ENCODE data around the gene PLEKHG5.

PLEKHG5 gene

DNA sequence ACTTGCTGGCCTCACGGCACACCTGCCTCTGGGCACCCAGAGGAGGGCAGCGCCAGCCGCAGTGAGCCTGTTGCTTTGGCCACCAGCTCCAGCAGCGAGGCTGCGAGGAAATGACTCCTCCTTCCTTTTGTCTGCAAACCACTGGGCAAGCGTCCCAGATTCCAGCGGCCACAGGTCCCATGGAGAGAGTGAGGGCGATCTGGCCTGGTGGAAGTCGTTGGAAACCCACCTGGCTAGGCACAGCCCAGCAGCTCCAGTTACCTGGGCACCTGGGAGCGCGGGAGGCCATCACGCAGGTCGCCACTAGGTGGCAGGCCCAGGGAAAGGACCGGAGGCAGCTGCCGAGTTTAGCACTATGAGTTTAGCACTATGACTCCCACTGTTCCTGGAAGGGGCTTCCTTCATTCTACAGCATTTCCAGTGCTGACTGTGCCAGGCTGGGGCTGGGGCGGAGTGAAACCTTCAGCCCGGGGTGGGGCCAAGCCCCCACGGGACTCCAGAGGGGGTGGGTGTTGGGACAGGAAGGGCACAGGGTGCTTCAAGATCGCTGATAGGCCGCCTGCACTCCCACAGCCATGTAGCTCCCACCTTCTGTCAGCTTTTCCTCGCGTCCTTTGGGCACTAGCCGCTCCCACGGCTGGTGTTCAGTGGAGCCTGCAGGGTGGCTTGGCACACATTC, 68.0 kb downstream of the PLEKHG5 start:
- Histone ChIP-seq H3K36me3 (ENCODE audit: control insufficient read depth, low read depth, low read length) (no peaks in the 10 kb centered on the region), H3K27ac (ENCODE audit: low read length) (no peak overlapping the region), H3K9me3 (ENCODE audit: control insufficient read depth, low read depth, low read length) (no peaks in the 10 kb centered on the region), H3K9ac (ENCODE audit: low read length) (no peak overlapping the region), H3K27me3 (ENCODE audit: control insufficient read depth, insufficient read depth, low read length) (peaks cover 92% of the 10 kb centered on the region), H3K4me3 (ENCODE audit: low read length) (no peak overlapping the region), H3K4me1 (ENCODE audit: control insufficient read depth, low read depth, low read length) (peaks cover 5% of the 10 kb centered on the region)

DNA sequence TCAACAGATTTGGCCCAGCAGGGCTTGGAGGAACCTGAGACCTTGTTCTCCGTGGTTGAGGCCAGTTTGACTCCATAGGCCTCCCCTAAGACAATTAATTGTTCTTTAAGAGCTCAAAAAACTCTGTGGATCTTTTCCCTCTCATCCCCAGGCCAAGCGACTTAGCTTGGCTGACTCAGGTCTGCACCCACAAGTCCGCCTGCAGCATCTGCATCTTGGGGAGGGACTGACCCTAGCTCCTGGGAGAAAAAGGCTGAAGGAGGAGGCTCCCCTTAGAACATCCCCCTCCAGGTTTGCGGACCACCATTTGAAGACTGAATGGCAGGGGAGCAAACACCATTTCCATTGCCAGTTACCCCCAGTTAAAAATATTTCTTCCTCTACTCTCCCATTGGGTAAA, 70.2 kb downstream of the PLEKHG5 start:
- Histone ChIP-seq H3K36me3 (ENCODE audit: control insufficient read depth, low read depth, low read length) (no peaks in the 10 kb centered on the region), H3K27ac (ENCODE audit: low read length) (no peak overlapping the region), H3K27me3 (ENCODE audit: control insufficient read depth, insufficient read depth, low read length) (peaks cover 100% of the 10 kb centered on the region), H3K4me3 (ENCODE audit: low read length) (no peak overlapping the region), H3K9me3 (ENCODE audit: control insufficient read depth, low read depth, low read length) (no peaks in the 10 kb centered on the region), H3K9ac (ENCODE audit: low read length) (no peak overlapping the region), H3K4me1 (ENCODE audit: control insufficient read depth, low read depth, low read length) (peaks cover 5% of the 10 kb centered on the region)

DNA sequence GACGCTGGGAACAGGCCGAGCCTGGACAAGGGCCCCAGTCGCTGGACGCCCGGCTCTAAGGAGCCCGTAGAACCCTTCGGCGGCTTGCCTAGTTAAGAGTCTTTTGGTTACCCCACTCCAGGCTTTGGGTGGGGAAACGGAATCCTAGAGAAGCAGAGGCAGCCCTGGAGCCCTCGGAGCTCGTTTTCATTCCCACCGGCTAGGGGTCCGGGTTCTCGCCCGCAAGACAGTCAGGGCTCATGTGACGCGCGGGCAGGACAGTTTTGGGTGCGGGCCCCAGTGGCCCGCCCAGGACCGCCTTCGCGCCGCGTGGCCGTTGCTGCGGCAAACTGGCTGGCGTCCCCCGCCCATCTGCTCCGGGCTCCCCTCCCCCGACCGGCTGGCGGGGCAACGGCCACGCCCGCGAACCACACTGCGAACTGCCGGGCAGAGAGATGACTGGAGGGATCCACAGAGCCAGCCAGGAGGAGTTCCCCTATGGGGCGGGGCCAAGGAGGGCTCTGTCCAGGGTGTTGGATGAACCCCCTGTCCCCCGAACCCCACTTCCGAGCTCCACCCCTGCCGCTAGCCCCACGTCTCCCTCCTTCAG, 70.9 kb downstream of the PLEKHG5 start:
- no peaks in the 10 kb centered on the region for H3K36me3 ChIP-seq (ENCODE audit: control insufficient read depth, low read depth, low read length)
- H3K4me1 ChIP-seq (ENCODE audit: control insufficient read depth, low read depth, low read length), result peaks cover 5% of the 10 kb centered on the region
- H3K27ac ChIP-seq (ENCODE audit: low read length), result no peak overlapping the region
- H3K4me3 ChIP-seq (ENCODE audit: low read length), result peak overlapping the region; percentile 39
- H3K9me3 ChIP-seq (ENCODE audit: control insufficient read depth, low read depth, low read length), result no peaks in the 10 kb centered on the region
- H3K9ac ChIP-seq (ENCODE audit: low read length), result no peak overlapping the region
- H3K27me3 ChIP-seq (ENCODE audit: control insufficient read depth, insufficient read depth, low read length), result peaks cover 100% of the 10 kb centered on the region

DNA sequence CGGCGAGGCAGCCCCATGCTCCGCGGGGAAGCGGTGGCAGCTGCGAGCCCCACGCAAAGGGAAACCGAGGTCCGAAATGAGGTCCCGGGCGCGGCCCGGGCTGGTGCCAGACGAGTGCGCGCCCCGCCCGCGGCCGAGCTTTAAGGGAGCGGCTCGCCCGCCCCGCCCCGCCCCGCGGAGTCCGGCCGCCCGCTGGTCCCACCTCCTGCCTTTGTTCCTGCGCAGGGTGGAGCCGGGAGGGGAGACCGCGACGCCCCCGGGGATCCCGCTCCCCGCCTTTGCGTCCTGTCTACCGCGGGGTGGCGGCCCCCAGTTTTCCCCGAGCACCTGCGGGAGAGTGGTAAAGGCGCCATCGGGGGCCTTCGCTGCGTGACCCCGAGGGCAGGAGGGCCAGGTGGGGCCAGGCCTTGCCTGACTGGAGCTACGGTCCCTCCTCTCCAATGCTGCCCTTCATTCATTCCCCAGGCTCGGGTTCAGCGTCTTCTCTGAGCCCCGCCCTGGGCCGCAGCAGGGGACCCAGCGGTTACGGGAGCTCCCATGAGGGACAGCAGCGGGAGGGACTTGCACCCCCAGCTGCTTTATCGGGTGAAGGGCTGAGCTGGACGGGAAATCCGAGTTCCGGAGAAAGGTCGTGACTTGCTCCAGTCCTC, 71.5 kb downstream of the PLEKHG5 start, which contains the start of gene HES2:
Gene HES2 (minus strand): TSS at position 116 of the 650 bp plus-strand sequence. CDS start 99 bp downstream, at position 17.
- Histone ChIP-seq H3K27ac (ENCODE audit: low read length) (no peak within 1 kb of the TSS), H3K4me3 (ENCODE audit: low read length) (peak within 1 kb of the TSS; percentile 39), H3K9ac (ENCODE audit: low read length) (no peak within 1 kb of the TSS), H3K9me3 (ENCODE audit: control insufficient read depth, low read depth, low read length) (no peaks in the 10 kb centered on the region), H3K4me1 (ENCODE audit: control insufficient read depth, low read depth, low read length) (peaks cover 5% of the 10 kb centered on the region), H3K27me3 (ENCODE audit: control insufficient read depth, insufficient read depth, low read length) (peaks cover 100% of the 10 kb centered on the region), H3K36me3 (ENCODE audit: control insufficient read depth, low read depth, low read length) (no peaks in the 10 kb centered on the region)

DNA sequence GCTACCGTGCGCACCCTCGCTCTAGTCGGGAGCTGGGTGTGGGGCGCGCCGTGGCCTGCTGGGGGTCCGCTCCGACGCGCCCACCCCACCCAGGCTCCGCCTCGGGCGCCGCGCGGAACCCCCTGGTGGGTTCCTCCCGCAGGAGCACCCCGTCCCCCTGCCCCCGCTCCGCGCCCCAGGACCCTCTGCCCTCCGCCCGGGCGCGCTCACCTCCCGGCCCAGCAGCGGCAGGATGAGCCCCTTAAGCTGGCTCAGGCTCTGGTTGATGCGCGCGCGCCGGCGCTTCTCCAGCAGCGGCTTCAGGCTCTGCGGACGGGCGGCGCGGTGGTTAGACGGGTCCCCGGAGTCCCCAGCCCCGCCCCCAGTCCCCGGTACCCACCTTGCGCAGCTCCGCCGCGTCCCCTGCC, 72.1 kb downstream of the PLEKHG5 start:
- Histone ChIP-seq H3K4me1 (ENCODE audit: control insufficient read depth, low read depth, low read length) (peaks cover 9% of the 10 kb centered on the region), H3K9me3 (ENCODE audit: control insufficient read depth, low read depth, low read length) (no peaks in the 10 kb centered on the region), H3K36me3 (ENCODE audit: control insufficient read depth, low read depth, low read length) (no peaks in the 10 kb centered on the region), H3K27me3 (ENCODE audit: control insufficient read depth, insufficient read depth, low read length) (peaks cover 100% of the 10 kb centered on the region), H3K4me3 (ENCODE audit: low read length) (peak overlapping the region; percentile 39), H3K27ac (ENCODE audit: low read length) (no peak overlapping the region), H3K9ac (ENCODE audit: low read length) (no peak overlapping the region)

DNA sequence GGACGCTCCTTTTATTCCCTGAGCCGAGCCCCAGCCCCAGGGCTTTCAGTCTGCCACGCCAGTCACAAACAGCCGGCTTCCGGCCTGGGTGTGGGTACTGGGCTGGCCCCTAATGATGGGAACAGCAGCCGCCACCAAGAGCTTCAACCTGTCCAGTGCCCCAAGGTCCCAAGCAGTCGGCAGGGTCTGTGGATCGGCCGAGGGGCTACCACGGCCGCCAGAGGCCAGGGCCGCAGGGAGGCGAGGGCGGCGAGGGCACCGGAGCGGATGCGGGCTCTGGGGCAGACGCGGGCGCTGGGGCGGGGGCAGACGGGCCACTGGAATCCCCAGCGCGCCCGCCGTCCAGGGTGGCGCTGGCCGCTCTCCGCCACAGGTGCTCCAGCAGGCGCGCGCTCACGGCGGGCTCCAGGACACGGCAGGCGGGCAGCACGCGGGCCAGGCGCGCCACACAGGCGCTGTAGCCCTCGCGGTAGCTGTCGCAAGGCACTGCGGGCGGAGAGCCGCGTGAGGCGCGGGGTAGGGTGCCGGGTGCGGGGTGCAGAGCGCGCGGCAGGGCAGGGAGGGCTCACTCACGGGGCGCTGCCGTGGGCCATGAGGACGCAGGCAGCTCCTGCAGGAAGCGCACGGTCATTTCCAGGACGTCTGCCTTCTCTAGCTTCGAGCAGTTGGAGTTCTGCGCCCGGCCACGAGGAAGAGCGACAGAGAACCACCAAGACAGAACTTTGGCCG, 72.6 kb downstream of the PLEKHG5 start:
- H3K27ac ChIP-seq (ENCODE audit: low read length), result no peak overlapping the region
- no peak overlapping the region for H3K9ac ChIP-seq (ENCODE audit: low read length)
- peaks cover 98% of the 10 kb centered on the region for H3K27me3 ChIP-seq (ENCODE audit: control insufficient read depth, insufficient read depth, low read length)
- H3K9me3 ChIP-seq (ENCODE audit: control insufficient read depth, low read depth, low read length), result no peaks in the 10 kb centered on the region
- peak overlapping the region; percentile 39 for H3K4me3 ChIP-seq (ENCODE audit: low read length)
- peaks cover 9% of the 10 kb centered on the region for H3K4me1 ChIP-seq (ENCODE audit: control insufficient read depth, low read depth, low read length)
- no peaks in the 10 kb centered on the region for H3K36me3 ChIP-seq (ENCODE audit: control insufficient read depth, low read depth, low read length)

DNA sequence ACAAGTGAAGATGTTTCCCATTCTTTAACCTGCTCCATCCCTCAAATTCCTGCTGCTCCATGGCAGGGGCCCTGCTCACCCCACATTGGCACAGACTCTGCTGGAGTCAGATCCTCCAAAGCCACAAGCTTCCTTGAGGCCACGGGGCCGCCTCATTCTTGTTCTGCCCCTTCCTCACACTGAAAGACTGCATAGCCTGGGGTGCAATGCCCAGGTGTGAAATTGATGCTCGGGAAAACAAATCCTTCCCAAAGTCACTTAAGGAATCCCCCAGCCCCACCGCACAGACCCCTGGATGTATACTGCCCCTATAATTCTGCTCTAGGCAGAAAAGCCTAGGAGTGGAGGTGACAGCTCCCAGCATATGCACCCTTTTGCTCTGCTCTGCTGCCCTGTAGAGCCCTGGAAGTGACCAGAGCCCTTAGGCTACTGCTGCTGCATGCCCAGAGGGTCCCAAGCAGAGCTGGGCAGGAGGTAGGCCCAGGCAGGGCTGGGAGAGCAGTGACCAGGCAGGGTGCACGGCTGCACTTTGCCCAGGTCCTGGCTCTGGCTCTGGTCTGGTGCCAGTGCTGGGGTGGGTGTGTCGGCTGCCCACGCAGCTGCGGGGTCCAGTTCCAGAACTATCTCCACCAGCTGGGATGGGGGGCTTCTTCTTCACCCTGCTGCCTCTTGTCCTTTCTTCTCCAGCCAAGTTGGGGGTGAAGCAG, 73.4 kb downstream of the PLEKHG5 start:
- H3K36me3 ChIP-seq (ENCODE audit: control insufficient read depth, low read depth, low read length), result no peaks in the 10 kb centered on the region
- no peak overlapping the region for H3K27ac ChIP-seq (ENCODE audit: low read length)
- H3K9ac ChIP-seq (ENCODE audit: low read length), result no peak overlapping the region
- no peak overlapping the region for H3K4me3 ChIP-seq (ENCODE audit: low read length)
- no peaks in the 10 kb centered on the region for H3K9me3 ChIP-seq (ENCODE audit: control insufficient read depth, low read depth, low read length)
- peaks cover 9% of the 10 kb centered on the region for H3K4me1 ChIP-seq (ENCODE audit: control insufficient read depth, low read depth, low read length)
- peaks cover 90% of the 10 kb centered on the region for H3K27me3 ChIP-seq (ENCODE audit: control insufficient read depth, insufficient read depth, low read length)

Measured in iPS-18a (cell line).